ENCODE results near the gene AHR. TPM values are rescaled to one million over a fixed set of nuclear protein-coding genes. Genes with fewer than 3 reads are reported as not detected.

The AHR gene
- total RNA-seq, 1 experiment from 2014 or later, result 72.7 TPM

- Histone ChIP-seq H3K27ac (ENCODE audit: low read length) (peak overlapping the region; percentile 75), H4K20me1 (ENCODE audit: low read length) (peaks cover 47% of the 10 kb centered on the region), H3K36me3 (ENCODE audit: low read depth, low read length) (no peaks in the 10 kb centered on the region), H3K9me3 (ENCODE audit: low read length) (no peaks in the 10 kb centered on the region), H3K79me2 (ENCODE audit: low read length) (peaks cover 62% of the 10 kb centered on the region), H3K9ac (ENCODE audit: low read length) (peak overlapping the region; percentile 94), H3K4me1 (ENCODE audit: insufficient read depth, low read length) (peaks cover 32% of the 10 kb centered on the region), H3K27me3 (ENCODE audit: low read length) (no peaks in the 10 kb centered on the region), H3F3A (ENCODE audit: low read length, unreplicated experiment) (no peaks in the 10 kb centered on the region), H3K4me2 (ENCODE audit: low read length) (peak overlapping the region; percentile 74), H3K9me2 (replicated peaks; ENCODE audit: low read length) (no peaks in the 10 kb centered on the region), H2AFZ (ENCODE audit: low read length) (no peak overlapping the region), H3K4me3 (ENCODE audit: low read length) (peak overlapping the region; percentile 94)
- no peak for DNase-seq
- intact Hi-C loops (cut with micrococcal nuclease), result loop anchor here (1.0 to 10.0 kb wide), 5 partner anchors 113 to 495 kb away; partner anchors contain the start of gene AGR2
- TF ChIP-seq CTCF (conservative IDR thresholded peaks at IDR 0.05; ENCODE audit: low read depth, low read length) (no peak), EZH2 (IDR thresholded peaks at IDR 0.05; ENCODE audit: low read length, unreplicated experiment) (no peak), EZH2phosphoT487 (IDR thresholded peaks at IDR 0.05; ENCODE audit: borderline replicate concordance, low read length) (no peak)
- ChIA-PET POLR2A (ENCODE audit: unreplicated experiment) (no interaction called here), CTCF (no interaction called here)
- BruUV-seq (replicated peaks), result no TSS peak
- ATAC-seq, result no peak
Measured at GRCh38 chr7:17300012-17300411, 1.6 kb downstream of the AHR start.

GRCh38 chr7:17300437-17300836, 2.0 kb downstream of the AHR start:
- BruUV-seq (replicated peaks), result no TSS peak
- CTCF ChIA-PET, result no interaction called here

More at GRCh38 chr7:17300437-17300836, 2.0 kb downstream of the AHR start:
- Histone ChIP-seq H3K9ac (ENCODE audit: low read length) (peak overlapping the region; percentile 94), H2AFZ (ENCODE audit: low read length) (no peak overlapping the region), H4K20me1 (ENCODE audit: low read length) (peaks cover 51% of the 10 kb centered on the region), H3K4me2 (ENCODE audit: low read length) (peak overlapping the region; percentile 74), H3K27ac (ENCODE audit: low read length) (no peak overlapping the region), H3K9me2 (replicated peaks; ENCODE audit: low read length) (no peaks in the 10 kb centered on the region), H3K36me3 (ENCODE audit: low read depth, low read length) (no peaks in the 10 kb centered on the region), H3K4me3 (ENCODE audit: low read length) (peak overlapping the region; percentile 94), H3K79me2 (ENCODE audit: low read length) (peaks cover 66% of the 10 kb centered on the region), H3K9me3 (ENCODE audit: low read length) (no peaks in the 10 kb centered on the region), H3K4me1 (ENCODE audit: insufficient read depth, low read length) (peaks cover 36% of the 10 kb centered on the region), H3K27me3 (ENCODE audit: low read length) (no peaks in the 10 kb centered on the region), H3F3A (ENCODE audit: low read length, unreplicated experiment) (no peaks in the 10 kb centered on the region)
- intact Hi-C loops (cut with micrococcal nuclease), result loop anchor here (1.0 to 10.0 kb wide), 5 partner anchors 113 to 496 kb away; partner anchors contain the start of gene AGR2
- no peak for TF ChIP-seq EZH2phosphoT487 (IDR thresholded peaks at IDR 0.05; ENCODE audit: borderline replicate concordance, low read length)
- TF ChIP-seq CTCF (conservative IDR thresholded peaks at IDR 0.05; ENCODE audit: low read depth, low read length), result no peak
- no peak for TF ChIP-seq EZH2 (IDR thresholded peaks at IDR 0.05; ENCODE audit: low read length, unreplicated experiment)
- no peak for ATAC-seq
- POLR2A ChIA-PET (ENCODE audit: unreplicated experiment), result interaction anchor here (0.6 kb wide), 1 partner anchor 23 kb away, joined by 7 read pairs; no protein-coding TSS in a partner anchor
- DNase-seq, result no peak

All from PC-3 (cell line).